Fibroblast of skin of left quadriceps (primary cell): ENCODE measurements around the gene STAT3.
A peak's percentile ranks its signal among the peaks of the same experiment; 100 is the strongest.
"Not testable (repeated sequence)": the region's sequence is repeated elsewhere in the genome, so short reads cannot be mapped to it uniquely, and the experiment has no call there.

ENCODE experiments used
- DNase-seq, 2 experiments: peaks; one replicate each; pipeline ENCODE4 v3.0.0-alpha.2; 2013; ENCODE audit warnings: low read depth in 2 of 2

The STAT3 gene

DNA sequence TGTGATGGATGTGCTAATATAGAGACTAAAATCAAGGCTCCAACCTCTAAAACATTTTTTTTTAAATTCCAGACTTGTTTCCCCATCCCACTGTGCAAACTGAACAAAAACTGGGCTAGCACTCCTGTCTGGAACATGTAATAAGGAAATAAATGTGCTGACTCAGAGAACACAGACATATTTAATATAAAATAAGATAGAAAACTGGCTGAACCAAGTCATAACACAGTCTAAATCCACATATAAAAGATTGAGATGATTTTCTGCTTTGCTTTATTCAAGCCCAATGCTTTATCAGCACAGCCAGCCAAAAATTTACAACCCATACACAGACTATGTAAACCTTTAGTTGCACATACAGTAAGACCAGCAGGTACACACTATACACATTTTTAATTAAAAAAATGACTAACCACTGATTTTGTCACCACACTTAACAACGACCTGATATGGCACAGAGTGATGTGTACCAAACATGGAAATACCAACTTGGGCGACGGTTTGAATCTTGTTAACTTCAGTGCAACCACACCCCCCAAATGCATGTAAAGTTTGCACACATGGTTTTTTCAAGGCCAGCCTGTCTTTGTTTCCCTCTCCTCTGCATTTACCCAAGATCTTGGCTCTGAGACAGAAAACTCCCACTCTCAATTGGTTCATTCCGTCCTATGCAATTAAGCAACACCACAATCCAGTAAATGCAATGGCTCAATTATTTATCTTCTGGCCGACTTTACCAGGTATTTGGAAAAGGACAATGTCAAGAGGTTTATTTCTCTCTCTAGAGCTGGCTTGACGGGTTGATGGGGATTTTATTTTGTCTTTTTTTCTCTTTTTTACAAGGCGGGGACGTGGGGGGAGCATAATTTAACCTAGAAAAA lies 1.2 kb downstream of the STAT3 start:
- DNase-seq, result peak; percentile 55 to 63

DNA sequence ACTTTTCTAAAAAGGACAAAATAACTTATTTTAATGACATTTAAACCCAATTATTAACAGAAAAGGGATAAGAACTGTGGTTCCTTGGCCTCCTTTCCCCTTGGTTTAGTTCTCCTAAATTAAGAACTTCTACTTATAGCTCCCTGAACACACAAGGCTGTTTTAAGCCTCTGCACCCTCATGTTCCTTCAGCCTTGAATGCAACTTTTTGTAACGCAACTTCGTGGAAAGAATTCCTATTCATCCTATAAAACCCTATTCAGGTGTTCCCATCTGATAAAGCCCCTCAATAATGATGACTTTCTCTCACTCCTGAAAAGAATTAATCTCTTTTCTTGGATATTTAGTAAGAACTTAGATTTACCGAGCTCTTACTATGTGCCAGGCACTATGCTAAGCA lies 6.3 kb downstream of the STAT3 start:
- DNase-seq, result no peak

DNA sequence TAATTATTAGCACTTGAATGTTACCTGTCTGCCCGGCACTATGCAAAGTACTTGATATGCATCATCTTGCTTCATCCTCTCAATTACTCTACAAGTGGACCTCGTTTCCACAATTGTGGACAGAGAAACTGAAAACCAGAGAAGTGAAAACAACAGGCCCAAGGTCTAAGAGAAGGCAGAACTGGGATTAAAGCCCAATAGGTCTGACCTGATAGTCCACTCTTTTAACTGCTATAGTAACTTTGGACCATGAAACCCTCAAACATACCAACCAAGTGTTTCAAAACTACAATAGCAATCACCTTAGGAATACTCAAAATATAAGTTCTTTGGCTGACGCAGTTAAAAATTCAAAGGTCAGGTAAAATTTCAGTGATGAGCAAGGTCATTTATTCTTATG lies 7.3 kb downstream of the STAT3 start:
- no peak for DNase-seq

DNA sequence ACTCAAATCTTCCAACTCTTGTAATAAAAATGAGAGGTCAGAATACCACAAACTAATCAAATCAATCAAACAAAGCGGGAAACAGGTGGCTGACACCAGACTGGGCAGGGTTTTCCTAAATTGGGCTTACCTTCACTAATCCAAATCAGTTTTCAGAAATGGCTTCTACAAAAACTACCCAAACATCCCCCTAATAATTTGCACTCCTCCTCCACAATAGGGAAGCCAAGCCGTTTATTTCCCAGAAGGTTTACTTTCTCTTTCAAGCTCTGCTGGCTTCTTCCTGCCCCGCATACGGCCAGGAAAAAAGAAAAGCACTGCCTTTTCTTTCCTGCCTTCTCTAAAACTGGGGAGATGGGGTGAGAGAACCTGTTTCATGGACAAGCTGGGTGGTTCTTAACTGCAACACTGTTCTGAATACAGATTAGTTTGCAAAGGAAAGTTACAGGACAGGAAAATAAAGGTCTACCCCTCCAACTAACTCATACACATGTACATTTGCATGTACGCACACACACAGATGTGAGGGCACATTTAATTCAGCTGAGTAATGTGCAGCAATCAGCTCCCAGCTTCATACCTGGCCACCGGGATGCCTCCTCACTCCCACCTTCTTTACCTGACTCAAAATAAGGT lies 9.2 kb downstream of the STAT3 start:
- no peak for DNase-seq

DNA sequence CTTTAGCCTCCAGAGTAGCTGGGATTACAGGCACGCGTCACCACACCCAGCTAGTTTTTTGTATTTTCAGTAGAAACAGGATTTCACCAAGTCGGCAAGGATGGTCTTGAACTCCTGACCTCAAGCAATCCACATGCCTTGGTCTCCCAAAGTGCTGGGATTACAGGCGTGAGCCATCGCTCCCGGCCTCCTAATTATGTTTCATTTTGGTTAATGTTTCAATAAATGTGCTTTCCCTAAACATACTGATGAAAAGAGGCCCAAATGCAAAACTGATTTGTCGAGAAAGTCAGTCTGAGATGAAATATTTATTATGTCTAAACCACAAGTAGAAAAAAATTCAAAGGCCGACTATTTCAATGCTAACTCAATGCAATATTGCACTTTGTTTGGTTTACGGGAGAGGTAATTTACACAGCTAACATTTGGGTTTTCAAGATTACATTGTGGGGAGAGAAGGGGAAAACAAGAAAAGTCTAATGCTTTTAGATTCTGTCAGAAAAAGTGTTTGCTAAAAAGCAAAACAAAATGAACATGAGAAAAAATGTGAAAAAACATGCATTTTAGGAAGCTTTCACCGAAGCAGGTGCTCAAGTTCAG lies 9.8 kb downstream of the STAT3 start:
- DNase-seq, result no peak

DNA sequence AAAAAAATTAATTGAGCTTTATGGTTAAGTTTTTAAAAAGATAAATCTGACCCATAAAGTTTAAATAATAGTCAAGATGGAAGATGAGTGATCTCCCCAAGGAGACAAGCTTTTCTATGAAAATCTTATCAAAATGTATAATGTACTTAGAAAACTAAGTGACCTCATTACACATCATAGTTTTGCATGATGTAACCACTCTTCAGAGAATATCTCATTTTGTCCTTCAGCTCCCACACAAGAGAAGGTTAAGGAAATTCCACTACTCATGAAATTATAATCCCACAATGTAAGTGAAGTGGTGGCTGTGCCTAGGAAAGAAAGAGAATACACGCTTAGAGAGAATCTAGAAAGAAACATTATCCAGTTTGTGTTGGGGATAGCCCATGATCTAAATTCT lies 14.3 kb downstream of the STAT3 start:
- no peak for DNase-seq

DNA sequence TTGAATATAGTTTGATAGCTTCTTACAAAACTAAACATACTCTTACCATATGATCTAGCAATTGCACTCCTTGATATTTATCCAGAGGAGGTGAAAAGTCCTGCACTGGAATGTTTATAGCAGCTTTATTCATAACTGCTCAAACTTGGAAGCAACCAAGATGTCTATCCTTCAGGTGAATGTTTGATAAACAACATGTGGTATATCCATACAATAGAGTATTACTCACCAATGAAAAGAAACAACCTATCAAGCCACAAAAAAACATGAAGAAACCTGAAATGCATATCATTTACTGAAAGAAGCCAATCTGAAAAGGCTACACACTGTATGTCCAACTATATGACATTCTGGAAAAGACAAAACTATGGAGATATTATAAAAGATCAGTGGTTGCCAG lies 16.1 kb downstream of the STAT3 start:
- no peak for DNase-seq

DNA sequence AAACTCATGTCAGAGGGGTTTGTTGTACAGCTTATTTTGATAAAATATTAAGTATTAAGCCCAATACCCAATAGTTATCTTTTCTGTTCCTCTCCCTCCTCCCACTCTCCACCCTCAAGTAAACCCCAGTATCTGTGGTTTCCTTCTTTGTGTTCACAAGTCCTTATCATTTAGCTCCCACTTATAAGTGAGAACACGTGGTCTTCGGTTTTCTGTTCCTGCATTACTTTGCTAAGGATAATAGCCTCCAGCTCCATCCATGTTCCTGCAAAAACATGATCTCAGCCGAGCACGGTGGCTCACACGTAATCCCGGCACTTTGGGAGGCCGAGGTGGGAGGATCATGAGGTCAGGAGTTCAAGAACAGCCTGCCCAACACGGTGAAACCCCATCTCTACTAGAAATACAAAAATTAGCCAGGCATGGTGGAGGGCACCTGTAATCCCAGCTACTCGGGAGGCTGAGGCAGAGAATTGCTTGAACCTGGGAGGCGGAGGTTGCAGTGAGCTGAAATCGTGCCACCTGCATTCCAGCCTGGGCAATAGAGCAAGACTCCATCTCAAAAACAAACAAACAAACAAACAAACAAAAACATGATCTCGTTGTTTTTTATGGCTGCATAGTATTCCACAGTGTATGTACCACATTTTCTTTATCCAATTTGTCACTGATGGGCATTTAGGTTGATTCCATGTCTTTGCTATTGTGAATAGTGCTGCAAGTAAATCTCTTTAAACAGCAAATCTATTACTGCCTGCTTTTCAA lies 19.3 kb downstream of the STAT3 start:
- not testable (repeated sequence) for DNase-seq

DNA sequence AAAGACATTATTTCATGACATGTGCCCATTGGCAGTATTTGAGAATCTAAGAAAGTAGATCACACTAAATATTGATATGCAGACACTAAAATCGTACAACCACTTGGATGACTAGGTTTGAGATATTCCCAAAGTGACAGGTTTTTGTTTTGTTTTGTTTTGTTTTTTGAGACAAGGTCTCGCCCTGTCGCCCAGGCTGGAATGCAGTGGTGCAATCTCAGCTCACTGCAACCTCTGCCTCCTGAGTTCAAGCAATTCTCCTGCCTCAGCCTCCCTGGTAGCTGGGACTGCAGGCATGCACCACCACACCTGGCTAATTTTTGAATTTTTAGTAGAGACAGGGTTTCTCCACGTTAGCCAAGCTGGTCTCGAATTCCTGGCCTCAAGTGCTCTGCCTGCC lies 19.9 kb downstream of the STAT3 start:
- not testable (repeated sequence) for DNase-seq

DNA sequence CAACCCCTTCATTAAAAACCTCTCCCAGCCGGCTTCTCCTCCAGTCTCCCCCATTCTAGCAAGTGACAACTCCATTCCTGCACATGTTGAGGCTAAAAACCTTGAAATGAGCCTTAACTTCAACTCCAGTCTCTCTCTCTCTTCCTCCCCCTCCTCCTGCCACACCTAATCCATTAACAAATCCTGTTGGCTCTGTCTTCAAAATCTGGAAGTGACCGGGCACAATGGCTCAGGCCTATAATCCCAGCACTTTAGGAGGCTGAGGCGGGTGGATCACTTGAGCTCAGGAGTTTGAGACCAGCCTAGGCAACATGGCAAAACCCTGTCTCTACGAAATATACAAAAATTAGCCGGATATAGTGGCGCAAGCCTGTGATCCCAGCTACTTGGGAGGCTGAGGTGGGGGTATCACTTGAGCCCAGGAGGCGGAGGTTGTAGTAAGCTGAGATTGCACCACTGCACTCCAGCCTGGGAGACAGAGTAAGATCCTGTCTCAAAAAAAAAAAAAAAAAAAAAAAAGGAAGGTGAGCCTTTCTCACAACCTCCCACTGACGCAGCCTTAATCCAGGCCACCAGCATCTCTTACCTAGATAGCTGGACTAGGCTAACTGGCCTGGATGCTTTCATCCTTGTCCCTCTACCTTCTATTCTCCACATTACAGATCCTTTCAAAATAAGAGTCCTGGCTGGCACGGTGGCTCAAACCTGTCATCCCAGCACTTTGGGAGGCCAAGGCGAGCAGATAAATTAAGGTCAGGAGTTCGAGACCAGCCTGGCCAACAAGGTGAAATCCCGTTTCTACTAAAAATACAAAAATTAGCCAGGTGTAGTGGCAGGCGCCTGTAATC lies 21.8 kb downstream of the STAT3 start:
- not testable (repeated sequence) for DNase-seq

DNA sequence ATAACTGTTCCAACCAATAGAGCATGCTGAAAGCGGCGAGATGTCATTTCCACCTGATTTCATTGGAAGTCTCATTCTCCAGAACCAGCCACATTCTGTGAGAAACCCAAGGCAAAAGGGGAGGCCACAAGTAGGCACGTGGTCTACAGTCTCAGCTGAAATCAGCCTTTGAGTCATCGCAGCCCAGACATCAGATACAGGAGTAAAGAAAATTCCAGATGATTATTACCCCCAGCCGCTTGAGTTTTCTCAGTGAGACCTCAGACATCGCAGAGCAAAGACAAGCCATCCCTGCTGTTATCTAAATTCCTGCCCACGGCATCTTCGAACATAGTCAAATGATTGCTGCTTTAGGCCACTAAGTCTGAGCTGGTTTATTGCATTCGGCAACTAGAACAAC lies 23.1 kb downstream of the STAT3 start:
- peak in 1 of 2 experiments; percentile 35 for DNase-seq

DNA sequence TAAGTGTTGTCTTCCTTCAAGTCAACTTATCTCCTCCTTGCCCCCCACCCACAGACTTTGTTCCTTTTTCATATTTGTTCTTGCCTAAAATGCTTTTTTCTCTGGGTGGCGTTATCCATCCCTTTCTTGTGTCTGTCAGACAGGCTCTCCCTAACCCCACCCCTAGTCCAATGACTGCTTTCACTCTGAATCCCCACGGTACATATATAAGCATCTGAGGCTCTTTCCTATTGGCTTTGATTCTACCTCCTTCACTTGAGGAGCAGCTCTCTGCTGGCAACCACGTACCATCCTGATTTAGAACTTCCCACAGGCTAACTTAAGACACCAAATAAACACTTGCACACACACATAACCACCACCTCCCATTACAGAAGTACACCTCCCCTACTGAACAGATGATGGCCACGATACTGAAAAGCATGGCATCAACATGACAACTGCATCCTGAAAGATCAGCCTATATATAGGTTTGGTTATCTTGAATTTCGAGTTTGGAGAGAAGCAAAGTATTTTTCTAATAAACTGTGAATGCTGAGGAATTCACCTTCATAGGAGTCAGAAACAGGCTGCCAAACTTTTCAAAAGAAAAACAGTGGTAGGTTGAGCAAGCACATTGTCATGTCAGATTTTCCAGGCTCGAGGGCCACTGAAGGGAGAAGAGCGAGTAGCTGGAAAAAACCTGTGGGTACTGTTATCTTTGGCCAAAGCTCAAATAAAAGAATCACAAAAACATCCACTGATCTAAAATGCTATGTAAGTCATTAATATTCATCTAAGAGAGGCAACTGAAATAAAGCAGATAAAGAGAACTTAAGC lies 24.3 kb downstream of the STAT3 start:
- DNase-seq, result no peak

DNA sequence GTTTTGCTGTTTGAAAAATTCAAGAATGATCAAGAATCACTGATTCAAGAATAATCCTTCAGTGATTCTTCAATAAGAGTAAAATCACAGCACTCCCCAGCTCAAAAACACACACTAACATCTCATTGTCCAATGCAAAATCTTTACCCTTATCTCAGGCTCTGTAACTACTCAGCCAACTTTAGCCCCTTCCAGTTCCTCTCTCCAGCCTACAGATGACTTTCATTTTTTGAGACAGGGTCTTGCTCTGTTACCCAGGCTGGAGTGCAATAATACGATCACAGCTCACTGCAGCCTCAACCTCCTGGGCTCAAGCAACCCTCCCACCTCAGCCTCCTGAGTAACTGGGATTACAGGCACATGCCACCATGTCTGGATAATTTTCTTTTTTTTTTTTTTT lies 25.0 kb downstream of the STAT3 start:
- no peak for DNase-seq

DNA sequence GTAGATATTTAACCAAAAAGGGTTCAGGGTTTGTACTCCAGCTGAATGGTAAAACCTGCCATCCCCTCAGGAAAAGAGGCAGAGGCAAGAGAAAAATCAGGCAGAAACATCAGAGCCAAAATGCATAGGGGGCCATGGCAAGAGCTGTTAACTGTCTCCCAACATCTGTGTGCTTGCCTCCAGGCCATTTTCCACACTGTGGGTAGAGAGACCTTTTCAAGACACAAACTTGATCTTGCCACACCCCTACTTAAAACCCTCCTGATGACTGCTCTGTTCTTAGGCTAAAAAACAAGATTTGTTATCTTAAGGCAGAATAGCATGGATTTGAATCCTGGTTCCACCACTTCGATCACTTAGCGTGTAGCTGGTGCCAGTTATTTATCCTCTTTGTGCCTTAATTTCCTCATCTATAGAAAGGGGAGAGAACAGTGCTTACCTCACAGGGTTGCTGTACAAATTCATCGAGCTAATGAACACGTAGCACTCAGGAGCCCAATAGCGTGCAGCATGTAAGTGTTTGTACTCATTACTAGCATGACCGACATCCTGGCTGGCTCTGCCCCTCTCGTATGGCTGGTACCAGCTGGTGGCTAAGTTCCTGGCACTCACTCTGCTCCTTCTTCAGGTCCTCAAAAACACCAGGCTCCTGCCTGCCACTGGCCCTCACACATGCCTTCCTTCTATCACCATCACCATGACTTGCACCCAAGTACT lies 25.8 kb downstream of the STAT3 start:
- no peak for DNase-seq

DNA sequence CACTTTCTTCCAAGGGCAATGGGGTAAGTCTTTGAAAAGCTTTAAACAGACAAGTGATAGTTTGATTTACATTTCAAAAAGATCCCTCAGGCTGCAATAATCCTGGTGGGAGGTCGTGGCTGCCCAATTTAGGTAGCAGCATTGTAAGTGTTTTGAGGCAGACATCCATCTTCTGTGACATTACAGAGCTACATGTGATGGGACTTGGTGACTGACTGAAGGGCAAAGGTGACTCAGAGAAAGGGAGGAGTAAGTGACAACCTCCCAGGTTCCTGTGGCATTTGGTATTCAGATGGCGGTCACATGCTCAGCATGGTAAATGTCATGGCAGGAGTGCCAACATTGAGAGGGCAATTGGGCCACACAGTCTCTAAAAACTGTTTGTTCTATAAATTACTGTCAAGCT lies 26.5 kb downstream of the STAT3 start:
- DNase-seq, result no peak

DNA sequence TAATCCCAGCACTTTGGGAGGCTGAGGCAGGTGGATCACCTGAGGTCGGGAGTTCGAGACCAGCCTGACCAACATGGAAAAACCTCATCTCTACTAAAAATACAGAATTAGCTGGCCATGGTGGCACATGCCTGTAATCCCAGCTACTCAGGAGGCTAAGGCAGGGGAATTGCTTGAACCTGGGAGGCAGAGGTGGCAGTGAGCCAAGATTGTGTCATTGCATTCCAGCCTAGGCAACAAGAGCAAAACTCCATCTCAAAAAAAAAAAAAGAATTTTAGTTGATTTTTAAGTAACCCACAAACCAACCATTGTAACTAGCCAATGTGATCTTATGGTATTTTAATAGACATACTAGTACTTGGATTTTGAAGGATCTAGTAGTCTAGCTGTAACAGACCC lies 27.9 kb downstream of the STAT3 start:
- DNase-seq, result peak in 1 of 2 experiments; percentile 44

DNA sequence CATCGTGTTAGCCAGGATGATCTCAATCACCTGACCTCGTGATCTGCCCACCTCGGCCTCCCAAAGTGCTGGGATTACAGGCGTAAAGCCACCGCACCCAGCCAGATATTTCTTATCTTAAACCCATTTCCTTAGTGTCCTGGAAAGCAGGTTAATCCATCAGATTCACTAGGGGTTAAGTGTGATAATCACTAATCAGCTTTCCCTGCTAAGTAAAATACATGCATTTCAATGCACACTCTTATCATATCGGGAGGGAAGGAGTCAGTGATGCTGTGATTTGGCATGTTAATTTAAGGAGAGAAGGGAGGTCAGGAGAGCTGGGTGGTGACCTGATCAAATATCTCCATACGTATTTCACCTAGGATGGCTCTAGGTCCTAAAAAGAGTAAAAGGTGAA lies 29.1 kb downstream of the STAT3 start:
- DNase-seq, result no peak

DNA sequence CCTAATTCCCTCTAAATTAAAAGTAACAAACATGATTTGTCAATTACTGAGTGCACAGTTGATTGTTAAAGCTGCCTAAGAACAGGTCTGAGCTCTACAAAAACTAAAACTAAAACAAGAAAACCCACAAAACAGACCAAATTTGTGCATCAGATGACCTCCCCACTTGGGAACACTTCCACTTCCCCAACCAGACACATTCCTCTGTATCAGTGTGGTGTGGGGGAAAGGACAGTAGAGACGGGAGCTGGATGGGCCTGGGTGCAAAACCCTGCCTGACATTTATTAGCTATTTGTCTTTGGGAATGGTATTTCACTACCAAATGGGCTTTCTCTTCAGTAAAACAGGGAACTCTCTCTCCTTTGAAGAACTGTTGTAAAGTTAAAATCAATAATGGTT lies 29.8 kb downstream of the STAT3 start:
- no peak for DNase-seq

DNA sequence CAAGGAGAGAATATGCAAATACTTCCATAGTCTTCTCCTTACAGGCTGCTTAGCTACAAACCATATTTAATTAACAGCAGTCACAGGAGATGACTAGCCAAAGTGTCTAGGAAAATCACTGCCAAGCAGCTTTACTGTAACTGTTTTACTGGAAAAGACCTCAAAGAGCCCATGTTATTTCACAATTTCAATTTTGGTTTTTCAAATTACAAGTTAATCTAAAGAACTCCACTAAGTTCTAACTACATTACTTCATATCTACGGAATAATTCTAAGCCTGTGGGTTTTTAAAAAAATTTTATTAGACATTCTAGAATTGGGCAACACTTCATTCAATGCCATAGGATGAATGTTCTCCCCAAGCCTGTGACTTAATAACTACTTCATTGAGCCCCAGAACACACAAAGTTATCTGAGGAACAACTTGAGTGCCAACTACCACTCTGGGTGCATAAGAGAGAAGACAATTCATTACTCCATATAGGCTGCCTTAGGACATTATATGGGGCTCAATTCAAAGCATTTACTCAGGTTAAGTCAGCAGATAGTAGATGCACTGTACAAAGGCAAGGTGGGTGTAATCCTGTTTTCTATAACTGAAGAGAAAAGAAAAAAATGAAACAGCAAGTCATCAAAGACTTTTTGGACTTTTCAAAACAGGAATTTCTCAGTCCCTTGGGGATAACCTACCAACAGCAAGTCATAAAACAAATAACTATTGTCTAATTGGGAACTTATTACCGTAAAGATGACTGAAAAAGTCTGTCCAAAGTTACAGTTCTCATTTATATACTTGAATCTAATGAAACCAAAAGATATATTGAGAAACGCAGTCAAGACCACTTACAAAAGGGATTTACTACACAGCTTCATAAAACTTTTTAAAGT lies 33.0 kb downstream of the STAT3 start:
- DNase-seq, result peak; percentile 69 to 75
